Head of caudate nucleus (tissue), 42 donors: ENCODE measurements around the gene DLG4.

Experiments
- DNase-seq, 42 donors: peaks; one replicate each; pipeline versions ENCODE4 v3.0.0 to v3.0.0-alpha.2; 2020 to 2021; ENCODE audit warnings: mixed read lengths in 7 of 42
- intact Hi-C: fragments of 100-400 bp; cut with DNase I; formaldehyde crosslinking; loops from one replicate; pipeline ENCODE4 v1.15.0; 2022

DLG4 gene

DNA sequence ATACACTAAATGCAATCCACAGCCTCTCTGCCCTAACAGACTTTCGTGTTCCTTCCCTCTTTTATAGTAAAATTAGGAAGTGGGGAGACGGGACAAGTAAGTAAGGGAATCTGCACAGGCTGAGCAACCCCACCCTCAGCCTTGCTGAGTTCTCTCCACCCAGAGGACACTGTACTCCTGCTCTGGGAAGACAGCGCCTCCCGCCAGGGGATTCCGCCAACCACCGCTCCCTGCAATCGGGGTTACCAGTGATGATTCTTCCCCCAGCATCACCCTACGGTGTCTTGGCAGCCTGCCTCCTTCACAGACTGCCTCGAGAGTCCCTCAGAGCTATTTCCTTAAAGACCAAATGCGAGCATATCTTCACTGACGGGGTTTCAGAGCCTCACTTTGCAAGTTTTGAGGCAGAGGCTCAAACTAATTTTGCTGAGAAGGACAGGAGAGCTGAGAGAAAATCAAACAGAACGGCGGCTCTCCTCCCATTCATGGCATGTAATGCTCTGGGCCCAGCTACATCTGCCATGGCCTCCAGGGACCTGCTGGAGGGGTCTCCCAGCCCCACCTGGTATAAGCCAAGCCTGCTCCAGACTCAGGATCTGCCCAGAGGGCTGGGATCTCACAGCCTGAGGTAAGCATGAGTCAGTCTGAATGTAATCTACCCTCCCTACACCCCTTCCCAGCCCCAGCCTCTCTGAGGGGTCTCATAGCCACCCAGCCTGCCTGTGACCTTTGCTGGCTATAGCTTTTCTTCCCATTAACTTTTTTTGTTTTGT lies 82.3 kb downstream of the DLG4 start:
- DNase-seq: no peak
- intact Hi-C loops: loop anchor here (5.0 kb wide), 1 partner anchor 85 kb away; no protein-coding TSS in a partner anchor
